Measurements from ENCODE around the gene FAM53B.

DNA sequence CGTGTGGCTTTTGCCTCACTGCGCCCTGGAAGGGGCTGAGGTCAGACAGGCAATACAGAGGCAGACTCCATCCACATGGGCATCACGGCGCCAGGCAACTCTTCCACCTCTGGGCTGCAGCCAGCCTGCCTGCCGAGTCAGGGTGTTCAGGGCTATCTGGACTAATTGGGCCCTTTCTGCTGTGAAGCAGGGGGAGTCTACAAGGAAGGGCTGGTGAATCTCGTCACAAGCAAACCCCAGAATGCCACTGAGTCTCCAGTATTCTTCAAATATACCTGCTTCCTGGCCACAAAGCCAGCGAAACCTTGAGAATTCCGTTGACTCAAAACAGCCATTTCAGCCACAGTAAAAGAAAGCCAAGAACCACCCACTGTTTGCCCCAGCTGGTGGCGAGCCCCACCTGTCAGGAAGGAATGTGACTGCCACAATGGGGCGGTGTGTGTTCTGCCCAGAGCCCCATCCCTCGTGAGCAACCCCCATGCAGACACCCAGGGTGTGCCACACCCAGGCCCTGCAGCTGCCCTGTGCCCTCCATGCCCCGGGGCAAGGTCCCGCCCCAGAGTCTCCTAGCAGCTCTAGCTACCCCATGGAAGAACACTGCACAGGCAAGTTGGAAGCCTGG is 117.3 kb downstream of the FAM53B start:
- TF ChIP-seq CTCF (IDR thresholded peaks at IDR 0.05), result no peak
- TF ChIP-seq POLR2AphosphoS5 (IDR thresholded peaks at IDR 0.05), result peak in 1 of 3 donors; percentile 11
- no peak for TF ChIP-seq POLR2A (IDR thresholded peaks at IDR 0.05)
